Astrocyte (in vitro differentiated cells and primary cell): ENCODE results near the gene RNF144A. TPM values are rescaled to one million over a fixed set of nuclear protein-coding genes. Genes with fewer than 3 reads are reported as not detected.

Experiments used
- DNase-seq: peaks from one replicate; pipeline ENCODE4 v3.0.0-alpha.2; 2010; ENCODE audit warnings: low read depth
- FAIRE-seq: peaks from 2 replicates; lab custom pipeline; 2011; peaks lifted over from hg19 to GRCh38; lab: Jason Lieb, UNC
- H2AFZ ChIP-seq: 2 replicates; pipeline ENCODE4 v1.6.0; 2012; ENCODE audit warnings: low read depth, low read length, inconsistent platforms
- H3K27ac ChIP-seq: 2 replicates; pipeline ENCODE4 v1.5.1; 2011; ENCODE audit warnings: low read depth, low read length, inconsistent platforms
- H3K27me3 ChIP-seq: 2 replicates; pipeline ENCODE4 v1.6.0; 2011; ENCODE audit warnings: low read length, inconsistent platforms; ENCODE audit not compliant: insufficient read depth
- H3K36me3 ChIP-seq: 2 replicates; pipeline ENCODE4 v1.5.1; 2011; ENCODE audit warnings: low read length, inconsistent platforms; ENCODE audit not compliant: insufficient read depth
- H3K4me1 ChIP-seq: 2 replicates; pipeline ENCODE4 v1.5.1; 2011; ENCODE audit warnings: low read length, inconsistent platforms; ENCODE audit not compliant: insufficient read depth
- H3K4me2 ChIP-seq: 2 replicates; pipeline ENCODE4 v1.6.0; 2012; ENCODE audit warnings: low read length, inconsistent platforms
- H3K4me3 ChIP-seq: 2 replicates; pipeline ENCODE4 v1.5.1; 2011; ENCODE audit warnings: low read depth, mild to moderate bottlenecking, low read length, inconsistent platforms; ENCODE audit not compliant: insufficient read depth
- H3K79me2 ChIP-seq: 2 replicates; pipeline ENCODE4 v1.6.0; 2012; ENCODE audit warnings: mild to moderate bottlenecking, low read length, inconsistent platforms; ENCODE audit not compliant: insufficient read depth
- H3K9ac ChIP-seq: 2 replicates; pipeline ENCODE4 v1.6.0; 2012; ENCODE audit warnings: mild to moderate bottlenecking, low read length, inconsistent platforms
- H3K9me3 ChIP-seq: 2 replicates; pipeline ENCODE4 v1.5.1; 2012; ENCODE audit warnings: low read depth, mild to moderate bottlenecking, low read length, inconsistent platforms; ENCODE audit not compliant: insufficient read depth
- H4K20me1 ChIP-seq: 2 replicates; pipeline ENCODE4 v1.6.0; 2012; ENCODE audit warnings: low read length, inconsistent platforms; ENCODE audit not compliant: insufficient read depth
- H3K27ac Mint-ChIP-seq: one replicate; pipeline ENCODE4 v1.8.0; 2021; ENCODE audit warnings: mild to moderate bottlenecking, mixed read lengths; ENCODE audit not compliant: unreplicated experiment
- H3K27me3 Mint-ChIP-seq: one replicate; pipeline ENCODE4 v1.8.0; 2021; ENCODE audit warnings: low read depth, mixed read lengths; ENCODE audit not compliant: unreplicated experiment
- H3K36me3 Mint-ChIP-seq: one replicate; pipeline ENCODE4 v1.8.0; 2021; ENCODE audit warnings: low read depth, mixed read lengths; ENCODE audit not compliant: unreplicated experiment
- H3K4me1 Mint-ChIP-seq: one replicate; pipeline ENCODE4 v1.8.0; 2021; ENCODE audit warnings: low read depth, mixed read lengths; ENCODE audit not compliant: unreplicated experiment
- H3K4me3 Mint-ChIP-seq: one replicate; pipeline ENCODE4 v1.8.0; 2021; ENCODE audit warnings: mild to moderate bottlenecking, moderate library complexity, mixed read lengths; ENCODE audit not compliant: unreplicated experiment
- H3K9me3 Mint-ChIP-seq: one replicate; pipeline ENCODE4 v1.8.0; 2021; ENCODE audit warnings: mild to moderate bottlenecking, mixed read lengths; ENCODE audit not compliant: unreplicated experiment
- CTCF ChIP-seq: IDR thresholded peaks from 2 replicates; pipeline ENCODE4 v1.5.1; 2011; ENCODE audit warnings: low read depth, mild to moderate bottlenecking, inconsistent platforms, low read length, moderate library complexity; ENCODE audit not compliant: insufficient read depth
- EZH2 ChIP-seq: IDR thresholded peaks from 2 replicates; pipeline ENCODE4 v1.6.1; 2012; ENCODE audit warnings: mild to moderate bottlenecking, low read length, inconsistent platforms; ENCODE audit not compliant: insufficient read depth
- total RNA-seq: library from RNA; stranded (reverse); gene quantifications from 2 replicates; pipeline ENCODE4 v1.2.1, GENCODE V29; 2021

RNF144A gene
- total RNA-seq, 1 donor from 2014 or later, result 4.9 TPM

GRCh38 chr2:6993229-6993640, 76.0 kb downstream of the RNF144A start:
- H2AFZ ChIP-seq, result no peak overlapping the region
- no peaks in the 10 kb centered on the region for H3K27me3 ChIP-seq
- H3K4me2 ChIP-seq, result no peak overlapping the region
- H3K9ac ChIP-seq, result no peak overlapping the region
- Mint-ChIP-seq H3K9me3 (no peaks in the 10 kb centered on the region), H3K36me3 (peaks cover 1% of the 10 kb centered on the region), H3K4me3 (no peak overlapping the region), H3K4me1 (no peaks in the 10 kb centered on the region), H3K27ac (no peak overlapping the region), H3K27me3 (peaks cover 2% of the 10 kb centered on the region)
- TF ChIP-seq CTCF (no peak), EZH2 (no peak)
- no peaks in the 10 kb centered on the region for H3K4me1 ChIP-seq
- no peak for FAIRE-seq
- H3K79me2 ChIP-seq, result no peaks in the 10 kb centered on the region
- H3K4me3 ChIP-seq, result no peak overlapping the region
- DNase-seq, result no peak
- H3K27ac ChIP-seq, result no peak overlapping the region
- H3K36me3 ChIP-seq, result no peaks in the 10 kb centered on the region
- no peaks in the 10 kb centered on the region for H4K20me1 ChIP-seq
- peaks cover 2% of the 10 kb centered on the region for H3K9me3 ChIP-seq

- Histone ChIP-seq H4K20me1 (no peaks in the 10 kb centered on the region), H3K9ac (no peak overlapping the region), H3K4me2 (no peak overlapping the region), H3K4me3 (no peak overlapping the region), H3K36me3 (no peaks in the 10 kb centered on the region), H3K79me2 (no peaks in the 10 kb centered on the region), H3K27ac (no peak overlapping the region), H2AFZ (no peak overlapping the region), H3K9me3 (peaks cover 2% of the 10 kb centered on the region), H3K27me3 (no peaks in the 10 kb centered on the region), H3K4me1 (no peaks in the 10 kb centered on the region)
- Mint-ChIP-seq H3K4me1 (no peaks in the 10 kb centered on the region), H3K36me3 (peaks cover 1% of the 10 kb centered on the region), H3K4me3 (no peak overlapping the region), H3K27ac (no peak overlapping the region), H3K27me3 (peaks cover 2% of the 10 kb centered on the region), H3K9me3 (no peaks in the 10 kb centered on the region)
- no peak for TF ChIP-seq EZH2
- TF ChIP-seq CTCF, result no peak
- DNase-seq, result no peak
- FAIRE-seq, result no peak
Observed at GRCh38 chr2:6993936-6994335, 76.7 kb downstream of the RNF144A start.

- H3K9me3 Mint-ChIP-seq, result no peaks in the 10 kb centered on the region
- H3K27ac Mint-ChIP-seq, result no peak overlapping the region
- Histone ChIP-seq H3K27ac (no peak overlapping the region), H4K20me1 (no peaks in the 10 kb centered on the region), H3K9ac (no peak overlapping the region), H3K9me3 (peaks cover 2% of the 10 kb centered on the region), H3K79me2 (no peaks in the 10 kb centered on the region), H3K4me1 (no peaks in the 10 kb centered on the region), H3K4me3 (no peak overlapping the region), H2AFZ (no peak overlapping the region), H3K4me2 (no peak overlapping the region), H3K27me3 (no peaks in the 10 kb centered on the region), H3K36me3 (no peaks in the 10 kb centered on the region)
- H3K36me3 Mint-ChIP-seq, result peaks cover 1% of the 10 kb centered on the region
- DNase-seq (no peak), FAIRE-seq (no peak)
- H3K4me1 Mint-ChIP-seq, result no peaks in the 10 kb centered on the region
- H3K27me3 Mint-ChIP-seq, result peaks cover 2% of the 10 kb centered on the region
- TF ChIP-seq CTCF (no peak), EZH2 (no peak)
- no peak overlapping the region for H3K4me3 Mint-ChIP-seq
Observed at GRCh38 chr2:6994536-6995128, 77.4 kb downstream of the RNF144A start.
